Fibroblast of lung (primary cell): ENCODE measurements around the gene PIGP.

Source experiments
- EZH2 ChIP-seq: IDR thresholded peaks from 2 replicates; pipeline ENCODE4 v1.5.1; 2012; ENCODE audit warnings: low read length, control low read depth, mild to moderate bottlenecking; ENCODE audit errors: missing control alignments
- TF ChIP-seq, protein P1 (sequence below), 2 donors: IDR thresholded peaks in 1 of 2; conservative IDR thresholded peaks in 1 of 2; 1 replicate in 1 of 2; 2 replicates in 1 of 2; pipeline ENCODE4 v1.5.1; 2011 to 2012; ENCODE audit warnings: low read length in 2 of 2, control low read depth in 1 of 2, inconsistent platforms in 1 of 2, low read depth in 1 of 2, mild to moderate bottlenecking in 1 of 2

DNA sequence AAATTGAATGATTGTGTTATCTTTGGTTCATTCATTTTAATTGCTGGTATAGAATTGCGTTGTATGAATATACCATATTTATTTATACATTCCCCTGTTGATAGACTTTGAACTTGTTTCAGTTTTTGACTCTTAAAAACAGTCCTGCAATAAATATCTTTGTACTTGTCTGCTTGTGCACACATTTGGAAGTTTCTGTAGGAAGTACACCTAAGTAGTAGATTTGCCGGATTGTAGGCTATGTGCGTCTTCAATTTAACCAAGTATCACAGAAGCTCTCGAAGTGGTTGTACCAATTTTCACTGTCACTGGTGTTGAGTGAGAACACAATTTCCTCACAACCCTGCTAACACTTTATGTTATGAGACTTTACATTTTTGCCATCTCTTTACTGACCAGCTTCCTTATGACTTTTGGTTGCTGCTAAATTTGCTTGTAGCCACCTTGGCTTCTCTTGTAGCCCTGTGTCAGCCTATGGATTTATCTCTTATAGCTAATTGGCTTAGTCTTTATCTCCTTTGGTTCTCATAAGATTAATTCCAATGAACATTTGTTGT, 2.4 kb upstream of the PIGP start:
- TF ChIP-seq, protein P1, sequence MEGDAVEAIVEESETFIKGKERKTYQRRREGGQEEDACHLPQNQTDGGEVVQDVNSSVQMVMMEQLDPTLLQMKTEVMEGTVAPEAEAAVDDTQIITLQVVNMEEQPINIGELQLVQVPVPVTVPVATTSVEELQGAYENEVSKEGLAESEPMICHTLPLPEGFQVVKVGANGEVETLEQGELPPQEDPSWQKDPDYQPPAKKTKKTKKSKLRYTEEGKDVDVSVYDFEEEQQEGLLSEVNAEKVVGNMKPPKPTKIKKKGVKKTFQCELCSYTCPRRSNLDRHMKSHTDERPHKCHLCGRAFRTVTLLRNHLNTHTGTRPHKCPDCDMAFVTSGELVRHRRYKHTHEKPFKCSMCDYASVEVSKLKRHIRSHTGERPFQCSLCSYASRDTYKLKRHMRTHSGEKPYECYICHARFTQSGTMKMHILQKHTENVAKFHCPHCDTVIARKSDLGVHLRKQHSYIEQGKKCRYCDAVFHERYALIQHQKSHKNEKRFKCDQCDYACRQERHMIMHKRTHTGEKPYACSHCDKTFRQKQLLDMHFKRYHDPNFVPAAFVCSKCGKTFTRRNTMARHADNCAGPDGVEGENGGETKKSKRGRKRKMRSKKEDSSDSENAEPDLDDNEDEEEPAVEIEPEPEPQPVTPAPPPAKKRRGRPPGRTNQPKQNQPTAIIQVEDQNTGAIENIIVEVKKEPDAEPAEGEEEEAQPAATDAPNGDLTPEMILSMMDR (conservative IDR thresholded peaks at IDR 0.05 in 1 of 2, IDR thresholded peaks at IDR 0.05 in 1 of 2; ENCODE audit: low read depth in 1 of 2, low read length in 2 of 2), result no peak
- no peak for TF ChIP-seq EZH2
